SH-SY5Y (cell line): ENCODE results near the gene CSRNP3.

Source experiments
- GATA2 ChIP-seq: IDR thresholded peaks from 2 replicates; pipeline ENCODE4 v1.6.1; 2011; ENCODE audit warnings: mild to moderate bottlenecking, low read depth, low read length
- GATA3 ChIP-seq: IDR thresholded peaks from 2 replicates; pipeline ENCODE4 v1.6.1; 2011; ENCODE audit warnings: low read depth, mild to moderate bottlenecking, low read length, moderate library complexity

GRCh38 chr2:165454905-165455304, 14.6 kb upstream of the CSRNP3 start:
- TF ChIP-seq GATA2 (no peak), GATA3 (no peak)
